ENCODE measurements around the gene OGFOD3. TPM values are rescaled to one million over a fixed set of nuclear protein-coding genes. Genes with fewer than 3 reads are reported as not detected.

OGFOD3 gene
- total and polyA plus RNA-seq, 2 experiments from 2014 or later, result 25.7 to 30.5 TPM

GRCh38 chr17:82428546-82428945 is 10.2 kb upstream of the OGFOD3 start:
- Histone ChIP-seq H3K9me2 (replicated peaks; ENCODE audit: insufficient read depth) (no peaks in the 10 kb centered on the region), H3K27ac (no peak overlapping the region), H3K4me3 (no peak overlapping the region), H3K36me3 (replicated peaks; ENCODE audit: insufficient read depth, low read depth) (no peaks in the 10 kb centered on the region), H4K20me1 (ENCODE audit: insufficient read depth, poor library complexity, severe bottlenecking) (no peaks in the 10 kb centered on the region), H3K4me1 (ENCODE audit: insufficient read depth) (no peaks in the 10 kb centered on the region), H3K79me2 (no peaks in the 10 kb centered on the region), H3K27me3 (no peaks in the 10 kb centered on the region), H3K4me2 (no peak overlapping the region), H2AFZ (no peak overlapping the region), H3K9me3 (ENCODE audit: low read depth) (no peaks in the 10 kb centered on the region)
- 90% methylated on average over 3 of the region's 3 CpGs for WGBS (ENCODE audit: low lambda C conversion rate, missing lambda C conversion rate)
- no peak for DNase-seq (ENCODE audit: low spot score)
- TF ChIP-seq EZH2phosphoT487 (IDR thresholded peaks at IDR 0.05; ENCODE audit: low read depth, severe bottlenecking, unreplicated experiment), result no peak
- no peak for TF ChIP-seq CTCF (IDR thresholded peaks at IDR 0.05; ENCODE audit: poor library complexity)
- no peak for TF ChIP-seq EZH2 (IDR thresholded peaks at IDR 0.05; ENCODE audit: borderline replicate concordance)

GRCh38 chr17:82424863-82425159 is 6.4 kb upstream of the OGFOD3 start:
- Histone ChIP-seq H3K27me3 (no peaks in the 10 kb centered on the region), H3K4me1 (ENCODE audit: insufficient read depth) (no peaks in the 10 kb centered on the region), H3K9me3 (ENCODE audit: low read depth) (no peaks in the 10 kb centered on the region), H3K36me3 (replicated peaks; ENCODE audit: insufficient read depth, low read depth) (no peaks in the 10 kb centered on the region), H3K79me2 (peaks cover 3% of the 10 kb centered on the region), H4K20me1 (ENCODE audit: insufficient read depth, poor library complexity, severe bottlenecking) (no peaks in the 10 kb centered on the region), H2AFZ (no peak overlapping the region), H3K9me2 (replicated peaks; ENCODE audit: insufficient read depth) (no peaks in the 10 kb centered on the region), H3K4me3 (no peak overlapping the region), H3K4me2 (no peak overlapping the region), H3K27ac (no peak overlapping the region)
- DNase-seq (ENCODE audit: low spot score), result no peak
- TF ChIP-seq CTCF (IDR thresholded peaks at IDR 0.05; ENCODE audit: poor library complexity), result no peak
- no peak for TF ChIP-seq EZH2 (IDR thresholded peaks at IDR 0.05; ENCODE audit: borderline replicate concordance)
- TF ChIP-seq EZH2phosphoT487 (IDR thresholded peaks at IDR 0.05; ENCODE audit: low read depth, severe bottlenecking, unreplicated experiment), result no peak
- 100% methylated on average over 1 of the region's 2 CpGs for WGBS (ENCODE audit: low lambda C conversion rate, missing lambda C conversion rate)

GRCh38 chr17:82424001-82424862 is 5.8 kb upstream of the OGFOD3 start:
- no peaks in the 10 kb centered on the region for H3K9me3 ChIP-seq (ENCODE audit: low read depth)
- peaks cover 4% of the 10 kb centered on the region for H3K4me1 ChIP-seq (ENCODE audit: insufficient read depth)
- H3K9me2 ChIP-seq (replicated peaks; ENCODE audit: insufficient read depth), result no peaks in the 10 kb centered on the region
- H3K79me2 ChIP-seq, result peaks cover 6% of the 10 kb centered on the region
- no peaks in the 10 kb centered on the region for H4K20me1 ChIP-seq (ENCODE audit: insufficient read depth, poor library complexity, severe bottlenecking)
- H3K27ac ChIP-seq, result no peak overlapping the region
- peak; percentile 42 for TF ChIP-seq CTCF (IDR thresholded peaks at IDR 0.05; ENCODE audit: poor library complexity)
- TF ChIP-seq EZH2 (IDR thresholded peaks at IDR 0.05; ENCODE audit: borderline replicate concordance), result no peak
- DNase-seq (ENCODE audit: low spot score), result no peak
- H3K27me3 ChIP-seq, result no peaks in the 10 kb centered on the region
- no peak overlapping the region for H2AFZ ChIP-seq
- no peak overlapping the region for H3K4me3 ChIP-seq
- no peaks in the 10 kb centered on the region for H3K36me3 ChIP-seq (replicated peaks; ENCODE audit: insufficient read depth, low read depth)
- H3K4me2 ChIP-seq, result no peak overlapping the region
- 87% methylated on average over 25 of the region's 25 CpGs for WGBS (ENCODE audit: low lambda C conversion rate, missing lambda C conversion rate)

All from hepatocyte (in vitro differentiated cells).